Fibroblast of skin of right quadriceps (primary cell): ENCODE measurements around the gene SPRR1A.
"Not testable (repeated sequence)": the region's sequence is repeated elsewhere in the genome, so short reads cannot be mapped to it uniquely, and the experiment has no call there.

ENCODE experiments used
- DNase-seq: peaks from one replicate; pipeline ENCODE4 v3.0.0-alpha.2; 2013

Gene SPRR1A

GRCh38 chr1:152976688-152977087 lies 7.2 kb upstream of the SPRR1A start:
- DNase-seq = no peak

DNA sequence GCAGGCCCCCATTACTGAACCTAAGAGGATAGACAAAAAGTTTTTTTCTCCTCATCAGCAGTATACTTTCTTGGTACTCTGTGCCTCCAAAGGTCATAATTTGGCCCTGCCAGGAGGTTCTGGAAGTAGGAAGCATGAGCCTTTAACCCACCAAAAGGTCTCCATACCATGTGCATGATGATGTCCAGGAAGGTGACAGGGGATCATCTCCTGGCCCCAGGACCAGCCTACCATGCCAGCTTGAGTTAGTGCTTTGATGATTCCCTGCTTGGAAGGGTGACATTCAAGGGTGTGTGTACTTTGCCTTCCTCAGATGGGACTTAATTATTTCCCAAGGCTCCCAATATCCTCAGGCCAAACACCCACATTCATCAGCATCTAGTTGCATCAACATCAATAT lies 6.3 kb upstream of the SPRR1A start:
- no peak for DNase-seq

GRCh38 chr1:152980676-152981075 lies 3.2 kb upstream of the SPRR1A start:
- no peak for DNase-seq

DNA sequence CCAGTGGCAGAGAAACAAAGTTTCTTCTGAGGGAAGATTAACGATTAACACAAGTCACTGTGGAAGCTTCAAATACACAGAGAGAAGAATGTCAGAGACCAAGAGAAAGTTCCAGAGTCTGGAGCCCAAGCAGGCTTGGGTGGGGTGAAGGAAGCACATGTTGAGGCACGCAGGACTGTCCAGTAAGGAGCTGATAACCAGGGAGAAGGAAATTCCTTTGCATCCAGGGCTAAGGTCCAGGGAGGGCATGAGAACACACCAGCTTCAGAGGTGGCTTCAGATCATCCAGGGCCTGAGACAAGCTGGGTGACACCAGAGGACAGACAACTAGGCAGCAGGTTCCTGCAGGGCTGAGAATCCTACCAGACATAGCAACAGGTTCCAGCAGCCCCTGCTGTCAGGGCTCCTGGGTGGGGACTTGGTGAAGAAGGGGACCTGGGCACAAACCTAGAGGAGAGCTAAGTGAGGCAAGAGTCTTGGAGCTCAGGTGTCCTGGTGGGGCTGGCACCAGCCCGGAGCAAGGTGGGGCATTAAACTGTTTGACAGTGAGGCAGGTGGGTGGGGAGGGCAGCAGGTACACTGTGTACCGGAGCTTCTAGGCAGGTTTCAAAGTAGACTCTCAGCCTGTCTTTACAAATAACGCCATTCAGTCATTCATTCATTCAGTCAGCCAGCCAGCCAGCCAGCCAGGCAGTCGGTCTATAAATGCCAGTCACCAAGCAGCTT lies 2.6 kb upstream of the SPRR1A start:
- DNase-seq = no peak

- DNase-seq = no peak
These were observed 1.8 kb upstream of the SPRR1A start for GRCh38 chr1:152982076-152982475.

DNA sequence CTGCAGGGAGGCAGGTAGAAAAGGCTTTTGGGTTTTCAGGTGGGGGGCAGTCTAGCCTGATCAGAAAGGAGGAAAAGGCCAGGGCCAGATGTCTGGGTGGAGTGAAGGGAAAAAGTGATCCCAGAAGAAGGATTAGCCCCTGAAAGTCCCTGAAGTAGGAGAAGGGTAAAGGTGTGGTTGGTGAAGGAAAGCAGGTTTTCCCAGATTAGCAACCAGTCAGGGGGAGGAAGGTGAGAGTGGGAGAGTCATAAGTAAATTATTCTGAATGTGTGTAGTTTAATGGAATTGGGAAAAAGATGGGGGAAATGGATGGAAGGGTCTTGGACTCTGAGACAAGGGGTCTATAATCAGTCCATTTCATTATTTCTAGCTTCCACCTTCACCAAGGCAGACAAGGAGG lies 647 bp upstream of the SPRR1A start:
- DNase-seq = no peak

GRCh38 chr1:152986578-152986977 lies 2.7 kb downstream of the SPRR1A start:
- no peak for DNase-seq

GRCh38 chr1:152993186-152993585 lies 9.3 kb downstream of the SPRR1A start:
- no peak for DNase-seq

GRCh38 chr1:152995842-152996241 lies 12.0 kb downstream of the SPRR1A start:
- DNase-seq = no peak

DNA sequence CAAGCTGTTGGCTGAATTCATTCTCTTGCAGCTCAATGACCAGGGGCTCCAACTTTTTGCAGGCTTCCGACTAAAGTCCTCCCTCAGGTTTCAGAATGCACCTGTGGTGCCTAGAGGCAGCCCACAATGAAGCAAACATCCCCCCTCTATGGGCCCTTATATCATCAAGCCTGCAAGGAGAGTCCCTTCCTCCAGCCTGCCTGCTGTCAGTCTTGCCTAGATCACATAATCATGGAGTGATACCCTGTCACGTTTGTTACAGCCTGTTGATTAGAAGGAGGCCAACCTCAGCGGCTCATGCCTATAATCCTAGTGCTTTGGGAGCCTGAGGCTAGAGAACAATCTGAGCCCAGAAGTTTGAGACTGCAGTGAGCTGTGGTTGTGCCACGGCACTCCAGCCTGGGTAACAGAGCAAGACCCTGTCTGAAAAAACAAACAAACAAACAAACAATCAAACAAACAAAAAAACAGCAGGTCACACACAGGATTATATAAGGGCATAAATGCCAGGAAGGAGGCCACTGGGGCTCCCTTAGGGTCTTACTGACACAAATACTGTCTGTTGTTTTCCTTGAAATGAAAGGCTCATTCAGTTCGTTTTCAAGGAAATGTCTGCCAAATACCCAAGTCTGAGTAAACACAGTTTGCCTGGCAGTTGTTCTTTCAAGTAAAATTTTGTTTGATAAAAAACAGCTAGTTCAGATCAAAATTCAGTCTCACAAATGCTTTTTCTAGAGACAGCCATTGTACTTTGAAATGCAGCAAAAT lies 12.9 kb downstream of the SPRR1A start:
- no peak for DNase-seq

GRCh38 chr1:152997901-152998300 lies 14.0 kb downstream of the SPRR1A start:
- no peak for DNase-seq

DNA sequence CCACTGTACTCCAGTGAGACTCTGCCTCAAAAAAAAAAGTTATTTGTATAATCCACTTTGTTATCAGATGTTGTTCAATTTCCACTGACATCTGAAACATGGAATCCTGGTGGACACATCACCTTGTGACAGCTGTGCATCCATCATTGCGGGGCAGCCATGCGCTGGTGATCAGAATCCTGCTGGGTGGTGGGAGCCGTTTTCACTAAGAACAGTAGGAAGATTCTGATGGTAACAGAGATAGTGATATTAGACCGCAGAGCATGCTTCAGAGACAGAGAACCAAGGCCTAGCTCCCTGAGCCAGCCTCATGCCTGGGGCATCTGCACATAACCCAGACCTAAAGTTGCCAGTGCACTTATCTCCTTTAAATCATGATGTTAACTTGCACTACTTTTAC lies 14.6 kb downstream of the SPRR1A start:
- no peak for DNase-seq

GRCh38 chr1:152999818-153000217 lies 15.9 kb downstream of the SPRR1A start:
- DNase-seq = no peak

GRCh38 chr1:153000294-153000693 lies 16.4 kb downstream of the SPRR1A start:
- DNase-seq = no peak

DNA sequence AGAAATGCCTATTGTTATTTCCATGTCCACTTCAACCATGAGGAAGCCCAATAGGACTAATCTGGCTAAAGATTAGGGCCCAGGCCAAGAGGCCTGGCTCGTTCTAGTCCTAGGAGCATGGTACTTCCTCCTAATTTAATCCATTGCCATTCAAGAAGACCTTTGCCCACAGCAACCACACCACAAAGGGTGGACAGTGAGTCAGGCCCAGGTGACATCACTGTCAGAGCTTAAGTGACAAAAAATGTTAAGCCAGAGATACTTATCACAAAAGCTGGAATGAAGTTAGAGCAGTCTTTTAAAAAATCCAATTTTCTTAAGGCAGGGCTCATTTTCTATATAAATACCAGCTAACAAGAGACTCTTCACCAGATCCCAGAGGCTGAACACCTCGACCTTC lies 17.5 kb downstream of the SPRR1A start, which contains the start of gene SPRR3:
SPRR3 (plus strand) TSS at position 368 of the 400 bp plus-strand sequence. CDS start 1,272 bp downstream, outside the sequence.
- no peak for DNase-seq

- not testable (repeated sequence) for DNase-seq
These were observed 27.4 kb downstream of the SPRR1A start for GRCh38 chr1:153011235-153011758.

DNA sequence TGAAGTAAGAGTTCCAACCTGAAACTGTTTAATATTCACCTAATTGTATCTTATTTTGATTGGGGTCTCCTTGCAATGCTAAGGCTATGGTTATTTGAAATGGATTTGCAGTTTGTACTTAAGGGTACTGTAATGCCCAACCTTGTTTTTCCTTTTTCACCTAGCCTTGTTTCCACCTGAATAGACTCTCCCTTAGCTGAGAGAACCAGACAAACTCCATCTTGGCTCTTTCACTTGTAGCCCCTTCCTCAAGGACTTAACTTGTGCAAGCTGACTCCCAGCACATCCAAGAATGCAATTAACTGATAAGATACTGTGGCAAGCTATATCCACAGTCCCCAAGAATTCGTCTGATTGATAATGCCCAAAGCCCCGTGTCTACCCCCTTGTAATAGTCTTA lies 37.9 kb downstream of the SPRR1A start:
- not testable (repeated sequence) for DNase-seq

- not testable (repeated sequence) for DNase-seq
These were observed 38.5 kb downstream of the SPRR1A start for GRCh38 chr1:153022340-153022739.

- no peak for DNase-seq
These were observed 39.2 kb downstream of the SPRR1A start for GRCh38 chr1:153023109-153023508.

DNA sequence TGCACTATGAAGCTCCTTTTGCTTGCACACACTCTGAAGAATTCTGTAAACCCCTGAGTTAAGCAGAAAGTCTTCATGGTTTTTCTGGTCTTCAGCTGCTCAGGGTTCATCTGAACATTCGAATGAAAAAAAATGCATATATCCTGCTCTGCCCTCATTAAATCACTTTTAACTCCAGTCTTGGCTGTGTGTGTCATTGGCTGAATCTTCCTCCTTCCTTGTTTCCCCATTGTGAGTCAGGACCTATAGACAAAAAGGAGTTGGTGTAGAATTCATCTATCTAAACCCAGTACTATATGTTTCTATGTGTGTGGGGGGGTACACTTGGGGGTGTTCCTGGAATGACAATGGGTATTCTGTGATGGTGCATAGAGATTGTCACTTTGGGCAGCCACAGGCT lies 40.5 kb downstream of the SPRR1A start:
- DNase-seq = no peak

GRCh38 chr1:153025797-153026196 lies 41.9 kb downstream of the SPRR1A start:
- no peak for DNase-seq

DNA sequence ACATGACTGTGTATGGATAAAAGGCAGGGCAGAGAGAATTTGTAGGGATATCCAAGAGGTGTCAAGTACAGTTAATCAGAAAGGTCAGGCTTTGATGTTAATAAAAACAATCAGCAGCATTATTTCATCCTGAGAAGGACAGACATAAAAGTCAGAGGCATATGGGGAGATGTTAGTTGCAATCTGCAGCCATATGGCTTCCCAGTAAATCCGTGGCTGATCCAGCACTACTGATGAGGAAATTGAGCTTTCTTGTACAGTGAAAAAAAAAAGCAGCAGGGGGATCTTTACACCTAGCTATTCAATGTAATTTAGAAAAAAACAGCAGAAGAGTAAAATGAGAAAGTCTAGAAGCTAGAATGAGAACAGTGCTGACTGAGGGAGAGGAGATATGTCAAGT lies 44.9 kb downstream of the SPRR1A start:
- no peak for DNase-seq

DNA sequence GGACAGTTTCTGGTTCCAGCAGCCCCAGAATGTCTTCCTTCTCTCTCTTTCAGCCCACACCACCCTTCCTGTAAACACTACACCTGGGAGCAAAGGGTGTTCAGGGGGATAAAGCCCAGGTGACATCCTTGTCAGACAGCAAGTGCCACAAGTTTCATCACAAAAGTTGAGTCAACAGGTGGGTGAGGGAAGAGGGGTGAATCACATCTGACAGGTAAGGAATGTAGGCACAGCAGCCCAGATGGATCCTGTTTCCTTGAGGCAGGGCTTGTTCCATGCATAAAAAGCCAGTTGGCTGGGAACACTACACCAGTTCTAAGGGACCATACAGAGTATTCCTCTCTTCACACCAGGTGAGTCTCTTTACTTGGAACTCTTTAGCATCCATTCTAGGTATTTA lies 47.0 kb downstream of the SPRR1A start, which contains the start of gene SPRR1B:
SPRR1B (plus strand) TSS at position 309 of the 400 bp plus-strand sequence. CDS start 1,143 bp downstream, outside the sequence.
- no peak for DNase-seq

GRCh38 chr1:153032073-153032472 lies 48.2 kb downstream of the SPRR1A start:
- DNase-seq = no peak
